ENCODE data around the gene SCN4B.

Gene SCN4B

GRCh38 chr11:118129471-118130172, 23.0 kb downstream of the SCN4B start:
- no peak for DNase-seq (ENCODE audit: low read depth in 2 of 2)

DNA sequence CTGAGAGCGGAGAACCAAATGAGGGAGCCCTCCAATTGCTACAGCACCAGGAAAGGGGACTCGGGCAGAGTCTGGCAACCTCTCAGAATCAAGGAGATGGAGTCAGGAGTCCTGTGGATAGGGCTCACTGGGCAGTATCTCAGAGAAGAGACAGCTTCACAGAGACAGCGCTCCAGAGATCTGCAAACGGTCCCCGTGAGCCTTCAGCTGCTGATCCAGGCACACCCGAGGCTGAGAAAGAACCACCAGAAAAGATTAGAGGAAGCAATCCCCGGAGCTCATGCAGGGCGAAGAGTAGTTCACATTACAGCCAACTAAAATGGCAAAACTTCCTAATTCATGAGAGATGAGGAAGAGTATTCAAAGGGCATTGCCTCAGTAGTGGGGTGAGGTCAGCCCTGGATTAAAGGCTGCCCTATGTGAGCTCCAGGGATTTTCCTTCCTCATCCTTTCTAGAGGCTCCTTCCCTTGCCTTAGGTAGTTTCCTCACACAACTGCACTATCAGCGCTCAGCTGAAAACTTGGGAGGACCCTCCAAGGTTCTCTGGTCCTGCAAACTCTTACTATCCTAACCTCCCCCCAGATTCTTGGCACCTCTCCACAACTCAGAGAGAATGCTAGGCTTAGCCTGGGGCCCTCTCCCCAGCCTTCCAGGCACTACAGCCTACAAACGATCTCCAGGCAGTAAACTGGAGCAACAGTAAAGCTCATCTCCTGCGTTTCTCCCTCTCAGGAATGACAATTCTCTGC, 23.7 kb downstream of the SCN4B start:
- no peak for DNase-seq (ENCODE audit: low read depth in 2 of 2)

GRCh38 chr11:118128310-118128709, 24.3 kb downstream of the SCN4B start:
- no peak for DNase-seq (ENCODE audit: low read depth in 2 of 2)

DNA sequence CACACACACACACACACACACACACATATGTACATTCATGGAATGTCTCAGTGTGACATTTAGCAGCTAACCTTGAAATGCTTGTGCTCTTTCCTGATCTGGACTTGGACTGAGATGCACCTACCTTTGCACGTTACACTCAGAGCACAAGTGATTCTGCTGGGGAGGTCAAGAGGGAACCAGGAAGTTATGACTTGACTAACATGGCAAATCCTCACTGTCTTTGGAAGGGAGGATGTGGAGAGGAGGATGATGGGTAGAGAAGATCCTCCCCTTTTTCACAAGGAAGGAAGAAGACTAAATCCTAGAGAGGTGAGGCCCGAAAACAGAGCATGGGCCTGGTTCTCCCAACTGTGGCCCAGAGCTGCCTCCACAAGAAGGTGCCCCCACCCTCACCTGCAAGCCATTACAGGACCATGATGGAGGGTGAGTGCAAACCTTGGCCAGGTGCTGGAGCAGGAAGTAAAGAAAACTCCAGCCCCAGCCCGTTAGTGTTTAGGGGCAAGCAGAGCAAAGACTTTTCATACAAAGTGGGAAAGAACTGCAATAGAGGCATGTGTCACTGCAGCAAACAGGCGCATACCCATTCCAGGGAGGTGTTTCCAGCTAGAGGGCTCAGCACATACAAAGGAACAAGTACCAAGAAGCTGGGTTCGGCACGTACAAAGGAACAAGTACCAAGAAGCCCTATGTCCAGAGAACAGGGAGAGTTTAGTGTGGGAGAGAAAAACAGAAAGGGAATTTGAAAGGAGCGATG, 26.4 kb downstream of the SCN4B start:
- DNase-seq (ENCODE audit: low read depth in 2 of 2): no peak

GRCh38 chr11:118124929-118125535, 27.6 kb downstream of the SCN4B start:
- DNase-seq (ENCODE audit: low read depth in 2 of 2): no peak

DNA sequence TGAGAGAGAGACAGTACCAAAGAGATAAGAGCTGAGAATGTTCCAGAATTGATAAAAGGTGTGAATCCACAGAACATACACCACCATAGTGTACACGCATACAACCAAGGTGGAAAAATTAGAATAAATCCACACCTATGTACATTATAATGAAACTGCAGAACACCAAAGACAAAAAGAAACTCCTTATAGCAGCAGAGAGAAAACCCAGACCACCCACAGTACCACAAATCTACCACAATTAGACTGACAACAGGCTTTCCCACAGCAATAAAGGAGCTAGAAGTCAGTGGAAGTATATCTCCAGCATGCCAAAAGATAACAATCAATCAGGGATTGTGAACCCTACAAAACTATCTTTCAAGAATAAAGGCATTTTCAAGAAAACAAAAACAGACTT, 31.8 kb downstream of the SCN4B start:
- no peak for DNase-seq (ENCODE audit: low read depth in 2 of 2)

GRCh38 chr11:118117790-118118601, 34.6 kb downstream of the SCN4B start:
- no peak for DNase-seq (ENCODE audit: low read depth in 2 of 2)

DNA sequence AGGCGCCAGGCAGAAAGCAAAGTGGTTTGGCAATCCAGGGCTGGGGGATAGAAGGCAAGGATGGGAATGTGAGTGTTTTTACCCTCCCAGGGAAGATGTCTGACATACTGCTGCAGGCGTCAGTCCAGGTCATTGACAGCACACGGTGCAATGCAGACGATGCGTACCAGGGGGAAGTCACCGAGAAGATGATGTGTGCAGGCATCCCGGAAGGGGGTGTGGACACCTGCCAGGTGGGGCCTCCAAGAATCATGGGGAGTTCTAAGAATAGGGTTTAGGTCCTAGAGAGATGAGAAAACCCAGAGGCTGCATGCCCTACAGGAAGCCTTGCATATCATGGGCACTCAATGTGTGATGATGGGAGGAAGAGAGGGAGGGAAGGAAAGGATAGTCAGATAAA, 37.6 kb downstream of the SCN4B start:
- DNase-seq (ENCODE audit: low read depth in 2 of 2): no peak

GRCh38 chr11:118114266-118114665, 38.4 kb downstream of the SCN4B start:
- no peak for DNase-seq (ENCODE audit: low read depth in 2 of 2)

GRCh38 chr11:118112711-118113430, 39.8 kb downstream of the SCN4B start:
- DNase-seq (ENCODE audit: low read depth in 2 of 2): no peak

DNA sequence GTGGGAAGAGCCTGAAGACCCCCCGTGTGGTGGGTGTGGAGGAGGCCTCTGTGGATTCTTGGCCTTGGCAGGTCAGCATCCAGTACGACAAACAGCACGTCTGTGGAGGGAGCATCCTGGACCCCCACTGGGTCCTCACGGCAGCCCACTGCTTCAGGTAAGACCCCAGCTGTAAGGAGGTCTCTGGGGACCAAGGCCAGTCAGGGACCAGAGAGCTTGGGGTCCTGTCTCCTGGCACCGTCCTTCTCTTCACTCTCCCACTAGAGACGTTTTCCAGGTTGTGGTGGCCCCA, 40.9 kb downstream of the SCN4B start:
- no peak for DNase-seq (ENCODE audit: low read depth in 2 of 2)

DNA sequence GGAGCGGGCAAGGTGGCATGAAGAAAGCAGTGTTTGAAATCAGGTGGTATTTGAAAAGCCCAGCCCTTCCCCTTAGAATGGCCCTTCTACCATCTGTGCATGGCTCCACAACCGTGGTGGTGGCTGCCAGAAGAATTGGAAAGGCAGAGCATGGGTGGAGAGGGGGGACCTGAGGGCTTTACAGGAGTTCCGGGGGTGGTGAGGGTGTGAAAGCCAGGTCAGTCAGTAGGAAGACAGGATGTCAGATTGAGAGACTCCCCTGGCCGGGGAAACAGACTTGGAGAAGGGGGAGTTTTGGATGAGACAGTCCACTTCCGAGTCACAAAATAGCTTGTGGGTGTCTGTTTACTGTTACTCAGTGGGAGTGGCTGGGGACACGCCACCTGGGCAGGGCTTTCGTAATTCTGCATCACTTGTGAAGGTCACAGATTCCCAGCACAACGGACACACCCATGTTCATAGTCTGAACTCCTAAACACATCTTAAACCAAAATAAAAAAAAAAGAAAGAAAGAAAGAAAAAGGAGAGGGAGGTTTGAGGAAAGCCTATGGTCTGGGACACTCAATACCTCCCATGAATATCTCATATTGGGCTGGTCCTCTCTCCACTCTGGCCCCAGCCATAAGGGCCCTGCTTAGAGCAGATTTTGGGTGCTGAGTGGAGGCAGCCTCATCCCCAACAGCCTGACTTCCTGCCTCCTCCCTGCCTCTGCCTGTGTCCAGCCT, 41.4 kb downstream of the SCN4B start:
- no peak for DNase-seq (ENCODE audit: low read depth in 2 of 2)

DNA sequence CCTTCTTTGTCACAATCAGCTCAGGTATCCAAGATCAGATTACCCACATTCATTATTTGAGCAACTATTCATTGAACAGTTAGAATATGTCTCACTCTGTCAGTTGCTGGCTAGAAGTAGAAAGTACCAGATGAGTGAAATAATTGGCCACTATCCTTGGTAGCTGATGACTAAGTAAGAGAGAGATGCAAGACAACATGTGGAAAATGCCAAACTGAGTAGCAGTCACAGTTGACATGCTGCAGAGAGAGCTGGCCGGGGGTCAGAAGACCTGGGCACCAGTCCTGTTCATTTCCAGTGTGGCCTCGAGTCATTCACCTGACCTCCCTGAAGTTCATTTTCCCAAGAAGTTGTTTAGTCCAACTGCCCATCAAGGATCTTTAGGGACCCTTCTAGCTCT, 43.4 kb downstream of the SCN4B start:
- DNase-seq (ENCODE audit: low read depth in 2 of 2): no peak

DNA sequence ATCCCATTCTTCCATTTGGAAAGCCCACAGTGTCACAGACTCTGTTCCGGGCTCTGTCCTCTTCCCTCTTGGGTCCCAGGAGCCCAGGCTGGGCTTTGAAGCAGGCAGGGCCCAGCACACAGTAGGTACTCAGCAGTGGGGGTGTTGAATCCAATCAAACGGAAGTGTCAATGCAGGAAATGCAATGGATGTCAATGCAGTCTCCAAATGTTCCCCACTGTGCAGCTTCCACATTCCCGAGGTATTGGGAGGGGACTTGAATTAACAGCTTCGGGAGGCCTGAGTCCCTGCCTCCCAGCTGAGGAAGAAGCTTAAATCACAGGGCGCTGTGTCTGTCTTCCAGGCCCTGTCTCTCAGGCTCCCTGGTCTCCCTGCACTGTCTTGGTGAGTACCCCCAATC, 44.1 kb downstream of the SCN4B start:
- DNase-seq (ENCODE audit: low read depth in 2 of 2): no peak

DNA sequence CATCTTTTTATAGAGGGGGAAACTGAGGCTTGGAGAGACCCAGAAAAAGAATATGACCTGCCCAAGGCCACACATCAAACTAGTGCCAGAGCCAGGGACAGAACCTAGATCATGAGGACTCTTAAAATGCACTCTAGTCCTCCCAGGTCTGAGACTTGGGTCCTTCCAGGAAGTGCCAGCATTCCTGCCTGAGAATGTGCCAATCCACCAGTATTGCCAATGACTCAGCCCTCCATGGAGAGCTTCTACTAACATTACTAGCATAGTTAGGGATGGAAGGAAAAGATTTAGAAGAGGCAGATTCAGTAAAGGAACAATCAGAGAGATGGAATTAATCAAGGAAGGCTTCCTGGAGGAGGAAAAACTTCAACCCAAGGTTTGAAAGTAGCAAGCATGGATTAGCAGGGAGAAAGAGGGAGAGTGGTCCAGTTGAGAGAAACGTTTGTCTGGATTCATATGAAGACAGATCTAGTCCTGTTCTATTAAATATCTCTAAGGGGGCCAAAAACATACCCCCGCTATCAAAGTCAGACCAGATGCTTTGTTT, 45.8 kb downstream of the SCN4B start:
- DNase-seq (ENCODE audit: low read depth in 2 of 2): no peak

- no peak for DNase-seq (ENCODE audit: low read depth in 2 of 2)
Measured at GRCh38 chr11:118105657-118106305, 46.8 kb downstream of the SCN4B start.

GRCh38 chr11:118104491-118104890, 48.1 kb downstream of the SCN4B start:
- no peak for DNase-seq (ENCODE audit: low read depth in 2 of 2)

DNA sequence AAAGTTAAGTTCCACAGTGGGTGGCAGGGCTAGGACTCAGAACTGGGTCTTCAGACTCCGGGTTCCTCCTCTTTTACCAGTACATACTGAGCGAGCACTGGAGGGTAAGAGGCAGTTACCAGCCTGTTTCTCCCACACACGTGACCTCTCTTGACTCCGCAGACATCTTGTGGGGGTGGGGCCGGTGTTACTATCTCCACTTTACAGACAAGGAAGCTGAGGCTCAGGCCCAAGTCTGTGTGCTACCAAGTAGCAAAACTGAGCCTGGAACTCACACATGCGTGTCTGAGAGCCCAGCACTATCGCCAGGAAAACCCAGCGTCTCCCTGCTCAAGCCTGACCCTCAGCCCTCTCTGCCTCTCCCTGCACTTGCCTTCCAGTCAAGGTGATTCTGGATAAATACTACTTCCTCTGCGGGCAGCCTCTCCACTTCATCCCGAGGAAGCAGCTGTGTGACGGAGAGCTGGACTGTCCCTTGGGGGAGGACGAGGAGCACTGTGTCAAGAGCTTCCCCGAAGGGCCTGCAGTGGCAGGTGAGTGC, 49.8 kb downstream of the SCN4B start:
- DNase-seq (ENCODE audit: low read depth in 2 of 2): no peak

- DNase-seq (ENCODE audit: low read depth in 2 of 2): no peak
Measured at GRCh38 chr11:118100691-118101232, 51.9 kb downstream of the SCN4B start.
